ENCODE results near the gene TICAM2.

Gene TICAM2

DNA sequence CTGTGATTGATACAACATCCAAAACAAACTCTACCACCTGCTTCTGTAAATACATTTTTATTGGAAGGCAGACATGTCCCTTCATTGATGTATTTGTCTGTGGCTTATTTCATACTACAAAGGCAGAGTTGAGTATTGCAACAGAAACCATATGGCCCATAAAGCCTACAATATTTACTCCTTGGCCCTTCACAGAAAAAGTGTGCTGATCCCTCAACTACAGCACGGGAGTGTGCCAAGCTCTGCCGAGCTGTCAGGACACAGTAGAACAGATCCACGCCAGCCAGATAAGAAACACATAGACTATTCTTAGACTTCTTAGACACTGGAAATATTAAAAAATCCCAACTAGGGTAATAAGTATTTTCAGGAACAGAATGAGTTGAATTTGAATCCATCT is 13.2 kb downstream of the TICAM2 start:
- Mint-ChIP-seq H3K27ac (no peak overlapping the region), H3K9me3 (no peaks in the 10 kb centered on the region), H3K4me1 (ENCODE audit: low read depth) (no peaks in the 10 kb centered on the region), H3K27me3 (no peaks in the 10 kb centered on the region), H3K36me3 (ENCODE audit: low read depth) (no peaks in the 10 kb centered on the region), H3K4me3 (no peak overlapping the region)
- no peak for DNase-seq

DNA sequence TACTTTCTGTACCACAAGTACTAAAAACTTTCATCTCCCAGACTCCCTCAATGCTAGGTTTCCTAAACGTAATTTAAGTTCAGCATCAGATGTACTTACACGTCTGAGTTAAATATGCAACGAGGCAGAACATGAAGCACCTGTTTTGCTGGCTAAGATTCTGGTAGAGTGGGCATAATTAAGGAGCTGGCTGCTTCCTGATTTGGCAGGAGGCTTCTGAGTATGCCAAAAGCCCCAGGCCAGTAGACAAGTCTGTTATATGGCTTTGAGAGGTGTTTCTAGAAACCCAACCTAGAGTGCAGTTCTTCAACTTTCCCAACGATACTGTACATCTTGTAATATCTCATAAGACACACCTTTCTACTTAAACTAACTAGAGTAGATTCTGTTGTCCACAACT is 13.6 kb downstream of the TICAM2 start:
- H3K4me1 Mint-ChIP-seq (ENCODE audit: low read depth): no peaks in the 10 kb centered on the region

DNA sequence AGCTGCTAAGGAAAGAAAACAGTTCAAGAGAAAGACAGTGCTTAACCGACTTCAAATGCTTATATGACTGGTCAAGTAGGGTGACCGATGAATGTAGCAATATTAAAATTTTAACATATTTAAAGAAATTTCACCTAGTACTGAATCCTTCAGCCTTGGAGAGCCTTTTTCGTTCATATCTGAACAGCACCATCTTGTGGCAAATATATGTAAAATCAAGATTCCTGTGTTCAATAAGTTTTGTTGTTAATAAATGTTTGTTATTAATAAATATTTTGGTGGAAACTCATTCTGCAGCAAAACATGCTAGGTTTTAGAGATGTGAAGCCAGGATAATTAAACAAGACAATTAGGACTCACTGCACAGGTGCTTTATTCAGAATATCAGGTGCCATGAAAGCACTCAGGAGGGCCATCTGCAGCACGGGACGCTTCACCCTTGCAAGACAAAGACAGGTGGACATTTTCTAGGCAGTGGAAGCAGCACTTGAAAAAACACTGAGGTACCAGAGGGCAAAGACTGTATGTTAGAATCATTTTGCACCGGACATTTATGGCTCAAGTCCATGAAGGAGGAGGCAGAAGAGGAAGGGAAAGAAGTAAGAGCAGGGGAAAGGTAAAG is 15.6 kb downstream of the TICAM2 start:
- no peaks in the 10 kb centered on the region for H3K36me3 Mint-ChIP-seq (ENCODE audit: low read depth)

More for the DNA sequence above, 13.6 kb downstream of the TICAM2 start:
- no peak for DNase-seq
- Mint-ChIP-seq H3K27ac (no peak overlapping the region), H3K27me3 (no peaks in the 10 kb centered on the region), H3K4me3 (no peak overlapping the region), H3K36me3 (ENCODE audit: low read depth) (no peaks in the 10 kb centered on the region), H3K9me3 (no peaks in the 10 kb centered on the region)

DNA sequence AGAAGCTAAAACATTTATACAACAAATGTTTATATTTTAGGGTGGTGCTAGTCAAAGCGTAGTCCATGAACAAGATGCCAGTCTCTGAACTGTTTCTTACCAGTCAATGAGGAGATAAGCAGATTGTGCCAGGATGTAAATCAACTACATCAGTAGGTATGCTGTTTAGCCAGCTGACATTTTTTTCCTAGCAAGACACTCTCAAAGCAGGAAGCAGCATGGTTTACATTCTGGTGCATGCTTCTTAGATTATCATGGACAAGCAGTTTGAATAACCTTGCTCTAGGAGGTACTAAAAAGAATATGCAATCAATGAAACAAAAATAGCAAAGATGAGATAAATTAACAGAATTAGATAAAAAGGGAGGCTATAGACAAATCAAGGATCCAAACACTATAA is 17.0 kb downstream of the TICAM2 start:
- no peaks in the 10 kb centered on the region for H3K9me3 Mint-ChIP-seq
- DNase-seq: no peak
- H3K36me3 Mint-ChIP-seq (ENCODE audit: low read depth): no peaks in the 10 kb centered on the region
- no peak overlapping the region for H3K4me3 Mint-ChIP-seq
- H3K4me1 Mint-ChIP-seq (ENCODE audit: low read depth): no peaks in the 10 kb centered on the region
- H3K27me3 Mint-ChIP-seq: no peaks in the 10 kb centered on the region
- H3K27ac Mint-ChIP-seq: no peak overlapping the region

More for the DNA sequence above, 15.6 kb downstream of the TICAM2 start:
- no peak for DNase-seq
- H3K27ac Mint-ChIP-seq: no peak overlapping the region
- no peak overlapping the region for H3K4me3 Mint-ChIP-seq
- H3K9me3 Mint-ChIP-seq: no peaks in the 10 kb centered on the region
- no peaks in the 10 kb centered on the region for H3K27me3 Mint-ChIP-seq
- no peaks in the 10 kb centered on the region for H3K4me1 Mint-ChIP-seq (ENCODE audit: low read depth)

DNA sequence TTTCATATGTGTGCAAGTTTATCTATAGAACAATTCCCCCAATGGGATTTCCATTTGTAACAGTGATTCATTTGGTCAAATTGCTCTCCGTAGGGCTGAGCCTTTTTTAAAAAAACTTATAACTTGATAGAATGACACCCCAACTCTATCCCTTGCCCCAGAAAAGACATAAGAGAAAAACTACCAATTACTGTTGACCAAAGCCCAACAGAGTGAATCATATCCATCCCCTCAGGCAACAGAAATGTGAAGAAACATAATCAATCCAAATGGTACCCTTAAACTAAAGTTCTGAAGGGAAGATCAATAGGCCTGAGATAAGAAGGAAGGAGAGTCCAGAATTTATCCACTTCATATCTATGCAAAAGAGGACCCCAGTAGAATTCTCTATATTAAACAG is 17.8 kb downstream of the TICAM2 start:
- Mint-ChIP-seq H3K27me3 (no peaks in the 10 kb centered on the region), H3K4me1 (ENCODE audit: low read depth) (no peaks in the 10 kb centered on the region), H3K27ac (no peak overlapping the region), H3K4me3 (no peak overlapping the region), H3K36me3 (ENCODE audit: low read depth) (no peaks in the 10 kb centered on the region), H3K9me3 (no peaks in the 10 kb centered on the region)
- no peak for DNase-seq

DNA sequence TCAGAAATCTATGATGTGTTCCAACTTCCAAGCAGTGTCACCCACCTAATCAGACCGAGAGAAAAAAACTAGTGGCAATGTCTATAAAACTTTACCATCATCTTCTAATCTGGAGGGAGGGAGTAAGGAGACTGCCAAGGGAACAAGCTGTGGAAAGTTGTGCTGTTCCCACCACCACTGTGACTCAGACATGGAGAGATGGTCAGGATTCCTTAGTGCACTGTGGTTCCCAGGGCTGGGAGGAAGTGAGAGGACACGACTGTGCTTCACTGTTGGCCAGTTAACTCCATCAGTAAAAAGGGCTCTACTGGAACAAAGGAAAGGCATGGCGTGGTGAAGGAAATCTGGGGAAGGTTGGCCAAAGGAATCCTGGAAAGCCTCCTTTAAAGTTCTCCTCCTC is 18.8 kb downstream of the TICAM2 start:
- Mint-ChIP-seq H3K27me3 (no peaks in the 10 kb centered on the region), H3K27ac (no peak overlapping the region), H3K4me1 (ENCODE audit: low read depth) (no peaks in the 10 kb centered on the region), H3K36me3 (ENCODE audit: low read depth) (no peaks in the 10 kb centered on the region), H3K4me3 (no peak overlapping the region), H3K9me3 (no peaks in the 10 kb centered on the region)
- no peak for DNase-seq

DNA sequence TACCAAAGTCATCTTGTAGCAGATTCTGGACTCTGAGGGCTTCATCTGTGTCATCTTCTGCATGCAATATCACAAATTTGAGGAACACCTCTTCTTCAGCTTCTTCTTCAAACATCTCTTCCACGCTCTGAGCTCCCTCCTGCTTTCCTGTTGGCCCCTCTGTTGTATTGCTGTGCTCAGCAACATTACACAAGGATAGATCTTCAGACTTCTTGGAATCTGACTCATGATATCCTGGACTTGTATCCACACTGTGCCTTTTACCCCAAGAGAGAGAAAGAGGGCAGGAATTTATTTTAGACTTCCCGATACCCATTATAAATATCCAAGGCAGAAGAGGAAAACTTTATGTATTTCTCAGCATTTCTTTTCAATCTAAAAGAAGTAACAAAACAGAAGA is 21.3 kb downstream of the TICAM2 start:
- H3K27me3 Mint-ChIP-seq: no peaks in the 10 kb centered on the region
- H3K27ac Mint-ChIP-seq: no peak overlapping the region
- no peaks in the 10 kb centered on the region for H3K9me3 Mint-ChIP-seq

DNA sequence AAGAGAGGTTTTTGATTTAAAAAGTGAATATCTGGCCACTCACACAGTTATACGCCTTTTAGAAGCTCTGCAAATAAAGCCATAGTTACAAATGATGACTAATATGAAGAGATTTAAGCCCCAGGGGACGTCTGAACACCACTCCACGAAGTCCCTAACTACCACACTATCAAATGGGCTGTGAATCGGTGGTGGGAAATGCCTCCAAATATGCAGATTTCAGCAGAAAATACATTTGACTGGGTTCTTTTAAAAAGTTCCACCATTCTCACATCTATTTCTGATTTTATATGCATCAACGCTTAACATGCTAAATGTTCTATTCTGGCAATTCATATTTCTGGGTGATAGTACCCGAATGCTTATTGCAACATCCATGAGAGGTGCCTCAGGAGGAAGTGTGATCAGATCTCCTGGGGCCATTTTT is 22.5 kb downstream of the TICAM2 start:
- H3K4me1 Mint-ChIP-seq (ENCODE audit: low read depth): no peaks in the 10 kb centered on the region
- H3K9me3 Mint-ChIP-seq: no peaks in the 10 kb centered on the region
- no peak overlapping the region for H3K27ac Mint-ChIP-seq
- no peaks in the 10 kb centered on the region for H3K27me3 Mint-ChIP-seq
- H3K4me3 Mint-ChIP-seq: no peak overlapping the region
- no peaks in the 10 kb centered on the region for H3K36me3 Mint-ChIP-seq (ENCODE audit: low read depth)
- DNase-seq: no peak

More for the DNA sequence above, 21.3 kb downstream of the TICAM2 start:
- no peak for DNase-seq
- Mint-ChIP-seq H3K4me3 (no peak overlapping the region), H3K36me3 (ENCODE audit: low read depth) (no peaks in the 10 kb centered on the region), H3K4me1 (ENCODE audit: low read depth) (no peaks in the 10 kb centered on the region)

DNA sequence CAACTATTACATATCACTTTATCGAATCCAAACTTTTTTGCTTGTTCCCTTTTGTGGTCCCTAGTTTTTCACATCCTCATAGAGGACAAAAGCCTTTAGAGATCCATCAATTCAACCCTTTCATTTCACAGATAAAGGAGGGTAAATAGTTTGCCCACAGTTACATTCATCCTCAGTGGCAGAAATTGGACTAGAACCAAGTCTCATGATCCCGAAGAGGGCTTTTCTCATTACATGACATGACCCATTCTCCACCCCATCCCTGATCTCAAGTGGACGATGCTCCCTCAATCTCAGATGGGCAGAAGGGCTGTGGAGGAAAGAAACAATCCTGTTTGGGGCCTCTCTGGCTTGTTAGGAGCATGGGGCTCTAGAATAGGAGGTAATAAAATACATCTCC is 23.1 kb downstream of the TICAM2 start:
- DNase-seq: no peak
- Mint-ChIP-seq H3K36me3 (ENCODE audit: low read depth) (no peaks in the 10 kb centered on the region), H3K9me3 (no peaks in the 10 kb centered on the region), H3K27ac (no peak overlapping the region), H3K4me1 (ENCODE audit: low read depth) (peaks cover 3% of the 10 kb centered on the region), H3K27me3 (no peaks in the 10 kb centered on the region), H3K4me3 (no peak overlapping the region)

DNA sequence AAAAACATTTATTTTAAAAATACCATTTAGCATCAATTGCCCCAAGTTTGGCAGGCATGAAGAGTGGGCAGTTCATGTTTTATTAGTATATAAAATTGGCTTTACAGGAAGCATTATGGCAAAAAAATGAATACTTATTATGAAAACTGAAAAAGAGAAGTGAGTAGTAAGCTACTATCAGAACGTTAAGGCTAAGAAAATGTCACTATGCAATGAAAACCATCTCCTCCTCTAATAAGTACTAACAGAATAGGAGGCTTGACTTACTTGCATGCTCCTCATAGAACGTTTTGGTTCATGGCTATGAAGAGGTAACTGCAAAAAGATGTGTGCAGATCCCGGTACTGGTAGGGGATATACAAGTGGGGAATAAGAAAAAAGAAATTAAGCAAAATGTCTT is 23.6 kb downstream of the TICAM2 start:
- Mint-ChIP-seq H3K9me3 (no peaks in the 10 kb centered on the region), H3K27ac (no peak overlapping the region), H3K36me3 (ENCODE audit: low read depth) (no peaks in the 10 kb centered on the region), H3K4me3 (no peak overlapping the region), H3K27me3 (peaks cover 2% of the 10 kb centered on the region), H3K4me1 (ENCODE audit: low read depth) (peaks cover 3% of the 10 kb centered on the region)
- no peak for DNase-seq

DNA sequence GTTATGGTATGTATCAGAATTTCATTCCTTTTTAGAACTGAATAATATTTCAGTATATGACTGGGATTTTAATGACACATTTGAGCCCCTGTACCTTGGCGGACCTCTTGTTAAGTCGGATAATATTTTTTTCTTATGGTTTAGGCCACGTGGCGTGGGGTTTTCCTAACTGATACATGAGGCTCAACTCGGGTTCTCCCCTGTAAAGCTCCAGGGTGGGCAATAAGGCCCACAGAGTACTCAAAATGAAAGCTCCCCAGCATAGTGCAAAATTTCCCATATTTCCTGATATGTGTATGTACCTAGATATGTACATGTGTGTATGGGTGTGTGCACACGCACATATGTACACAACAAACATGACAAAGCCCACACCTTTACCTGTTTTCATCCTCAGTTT is 24.5 kb downstream of the TICAM2 start:
- H3K9me3 Mint-ChIP-seq: no peaks in the 10 kb centered on the region
- H3K27ac Mint-ChIP-seq: no peak overlapping the region
- H3K27me3 Mint-ChIP-seq: peaks cover 7% of the 10 kb centered on the region
- no peak overlapping the region for H3K4me3 Mint-ChIP-seq
- no peak for DNase-seq
- H3K36me3 Mint-ChIP-seq (ENCODE audit: low read depth): no peaks in the 10 kb centered on the region
- peaks cover 3% of the 10 kb centered on the region for H3K4me1 Mint-ChIP-seq (ENCODE audit: low read depth)

DNA sequence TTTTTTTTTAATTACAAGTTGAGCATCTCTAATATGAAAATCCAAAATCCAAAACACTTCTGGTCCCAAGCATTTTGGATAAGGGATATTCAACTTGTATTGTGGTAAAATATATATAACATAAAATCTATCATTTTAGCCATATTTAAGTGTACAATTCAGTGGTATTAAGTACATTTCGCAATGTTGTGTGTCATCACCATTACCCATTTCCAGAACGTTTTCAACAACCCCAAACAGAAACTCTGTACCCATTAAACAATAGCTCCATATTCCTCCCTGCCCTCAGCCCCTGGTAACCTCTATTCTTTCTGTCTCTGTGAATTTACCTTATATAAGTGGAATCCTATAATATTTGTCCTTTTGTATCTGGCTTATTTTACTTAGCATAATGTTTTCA is 24.9 kb downstream of the TICAM2 start:
- Mint-ChIP-seq H3K4me3 (no peak overlapping the region), H3K36me3 (ENCODE audit: low read depth) (no peaks in the 10 kb centered on the region), H3K27ac (no peak overlapping the region), H3K27me3 (peaks cover 9% of the 10 kb centered on the region), H3K9me3 (no peaks in the 10 kb centered on the region), H3K4me1 (ENCODE audit: low read depth) (peaks cover 3% of the 10 kb centered on the region)
- no peak for DNase-seq

DNA sequence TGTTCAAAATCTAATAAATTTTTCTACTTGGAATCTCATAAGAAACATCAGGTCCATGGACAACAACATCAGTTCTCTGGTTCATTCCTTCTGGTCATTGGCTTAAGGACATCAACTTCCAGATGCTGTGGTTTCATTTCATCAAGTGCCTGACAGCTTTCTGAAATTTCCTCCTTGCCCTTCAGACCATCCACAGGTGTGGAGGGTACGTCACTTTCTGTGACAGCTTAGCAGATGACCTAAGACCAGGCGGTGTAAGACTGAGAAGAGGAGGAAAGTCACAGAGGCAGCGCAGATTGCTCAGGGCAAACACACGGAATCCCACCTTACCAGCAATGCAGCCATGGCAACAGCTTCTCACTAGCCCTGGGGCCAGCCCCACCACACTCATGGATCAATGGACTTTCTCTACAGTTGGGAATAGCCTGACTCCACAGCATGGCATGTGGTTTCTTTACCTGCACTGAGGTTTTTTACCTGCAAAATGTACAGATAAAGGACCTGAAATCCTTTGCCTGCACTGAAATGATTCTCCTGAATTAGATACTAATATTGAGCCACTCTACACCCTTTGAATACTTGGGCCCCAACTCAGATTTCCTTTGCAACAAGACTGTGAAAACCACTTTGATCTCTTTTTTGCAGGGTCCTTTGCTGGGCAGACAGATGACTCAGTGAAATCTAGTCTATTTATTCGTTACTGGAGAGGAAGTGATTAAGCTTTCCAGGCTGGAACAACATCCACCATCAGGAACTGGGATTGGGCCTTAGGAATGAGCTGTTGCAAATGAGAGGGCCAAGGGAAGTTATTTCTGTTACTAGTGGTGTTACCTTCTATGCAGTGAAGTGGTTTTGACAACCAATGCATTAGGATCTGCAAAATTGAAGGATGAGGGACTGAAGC is 26.9 kb downstream of the TICAM2 start:
- peaks cover 9% of the 10 kb centered on the region for H3K27me3 Mint-ChIP-seq
- no peaks in the 10 kb centered on the region for H3K36me3 Mint-ChIP-seq (ENCODE audit: low read depth)
- no peak overlapping the region for H3K4me3 Mint-ChIP-seq
- no peak for DNase-seq
- H3K27ac Mint-ChIP-seq: no peak overlapping the region
- H3K4me1 Mint-ChIP-seq (ENCODE audit: low read depth): peaks cover 3% of the 10 kb centered on the region
- no peaks in the 10 kb centered on the region for H3K9me3 Mint-ChIP-seq

DNA sequence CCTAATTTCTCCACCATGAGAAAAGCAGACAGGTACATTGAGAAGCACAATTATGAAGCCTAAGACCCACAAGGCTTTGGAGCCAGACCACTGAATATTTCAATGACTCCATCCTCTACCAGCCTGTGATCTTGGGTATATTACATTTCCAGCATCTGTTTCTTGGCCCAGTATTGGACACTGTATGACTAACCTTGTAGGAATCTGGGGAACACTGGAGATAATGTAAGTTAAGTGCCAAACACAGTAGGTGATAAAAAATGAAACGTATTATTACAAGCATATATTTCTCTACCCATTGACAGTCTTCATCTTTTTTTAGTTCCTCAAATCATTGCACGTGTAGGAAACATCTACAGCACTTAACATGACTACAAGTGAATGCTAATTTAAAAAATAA is 29.1 kb downstream of the TICAM2 start:
- H3K27me3 Mint-ChIP-seq: peaks cover 9% of the 10 kb centered on the region
- H3K27ac Mint-ChIP-seq: no peak overlapping the region
- peaks cover 3% of the 10 kb centered on the region for H3K4me1 Mint-ChIP-seq (ENCODE audit: low read depth)
- no peaks in the 10 kb centered on the region for H3K36me3 Mint-ChIP-seq (ENCODE audit: low read depth)
- H3K9me3 Mint-ChIP-seq: no peaks in the 10 kb centered on the region
- H3K4me3 Mint-ChIP-seq: no peak overlapping the region
- DNase-seq: no peak

DNA sequence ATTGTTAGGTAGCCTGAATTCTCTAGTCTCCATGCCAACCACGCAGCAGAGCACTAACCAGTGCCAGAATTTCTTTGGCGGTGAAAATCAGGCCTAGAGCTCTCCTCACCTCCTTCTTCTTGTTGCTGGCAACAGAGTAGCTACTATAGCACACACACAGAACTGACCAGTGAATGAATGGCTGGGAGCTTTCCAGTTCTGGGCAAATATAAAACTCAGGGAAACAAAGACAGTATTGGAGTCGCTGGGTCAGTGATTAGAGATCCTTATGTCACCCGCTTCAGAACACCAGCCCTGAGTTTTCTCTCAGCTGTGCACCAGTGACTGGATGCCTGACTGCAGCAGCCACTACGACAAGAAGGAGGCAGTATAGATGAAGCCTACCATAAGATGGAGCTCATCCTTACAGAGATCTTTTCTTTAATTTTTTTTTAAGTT is 30.8 kb downstream of the TICAM2 start:
- Mint-ChIP-seq H3K9me3 (no peaks in the 10 kb centered on the region), H3K4me1 (ENCODE audit: low read depth) (peaks cover 3% of the 10 kb centered on the region), H3K27me3 (peaks cover 9% of the 10 kb centered on the region), H3K36me3 (ENCODE audit: low read depth) (no peaks in the 10 kb centered on the region), H3K4me3 (no peak overlapping the region), H3K27ac (no peak overlapping the region)
- DNase-seq: no peak
